Adrenal gland (tissue), 12 donors: ENCODE data around the gene PYGB. TPM values are rescaled to one million over a fixed set of nuclear protein-coding genes. Genes with fewer than 3 reads are reported as not detected.

Experiments used
- DNase-seq, 7 donors: peaks; one replicate each; pipeline ENCODE4 v3.0.0-alpha.2; 2019 to 2020
- H3K27ac ChIP-seq, 5 donors: fragments of 200-600 bp; sonication (generic) in 4 of 5; 1 replicate in 3 of 5; 2 replicates in 2 of 5; pipeline versions ENCODE4 v1.5.1 to v1.8.0; 2016 to 2020; ENCODE audit warnings: mild to moderate bottlenecking in 1 of 5
- H3K27me3 ChIP-seq: fragments of 200-600 bp; 2 replicates; pipeline ENCODE4 v1.8.0; 2021
- H3K36me3 ChIP-seq, 2 donors: fragments of 200-600 bp; replicated peaks in 1 of 2; 1 replicate in 1 of 2; 2 replicates in 1 of 2; pipeline versions ENCODE4 v1.5.1 to v1.8.0; 2018 to 2022
- H3K4me1 ChIP-seq, 2 donors: fragments of 200-600 bp; replicated peaks in 1 of 2; 1 replicate in 1 of 2; 2 replicates in 1 of 2; pipeline versions ENCODE4 v1.5.1 to v1.8.0; 2018 to 2021
- H3K4me3 ChIP-seq, 4 donors: fragments of 200-600 bp; sonication (generic) in 3 of 4; one replicate each; pipeline ENCODE4 v1.5.1; 2016 to 2018
- H3K9me3 ChIP-seq, 3 donors: fragments of 200-600 bp; sonication (generic) in 1 of 3; replicated peaks in 1 of 3; 1 replicate in 2 of 3; 2 replicates in 1 of 3; pipeline versions ENCODE4 v1.5.1 to v1.8.0; 2016 to 2021
- CTCF ChIP-seq, 6 experiments: fragments of 450-650 bp in 4 of 6; fragments of 200-600 bp in 2 of 6; sonication (generic) in 1 of 6; IDR thresholded peaks; 1 replicate in 5 of 6; 2 replicates in 1 of 6; pipeline versions ENCODE4 v1.5.1 to v1.8.0; 2016 to 2021; ENCODE audit warnings: antibody characterized with exemption in 6 of 6, mild to moderate bottlenecking in 2 of 6, moderate library complexity in 1 of 6
- POLR2A ChIP-seq, 2 donors: fragments of 450-650 bp; IDR thresholded peaks; one replicate each; pipeline ENCODE4 v1.6.1; 2017; ENCODE audit warnings: antibody characterized with exemption in 2 of 2, mild to moderate bottlenecking in 2 of 2, moderate library complexity in 1 of 2
- WGBS, 4 donors: extraction: QIAGEN DNeasy Blood & Tissue Kit in 2 of 4; methylation state at CpG; one replicate each; pipeline versions ENCODE4 v1.1.5 to v1.1.7; 2013 to 2017; 5-methylcytosine and 5-hydroxymethylcytosine counted together
- intact Hi-C, 2 donors: fragments of 100-400 bp; cut with DNase I; formaldehyde crosslinking; loops; one replicate each; pipeline versions ENCODE4 v1.14.1 to v1.15.0; 2022 to 2023
- polyA plus RNA-seq, 3 donors: library from polyadenylated mRNA; stranded (reverse); fragments of 200-250 nt in 2 of 3; fragments of 350-450 nt in 1 of 3; fragmentation: Illumina TruSeq in 1 of 3; extraction: RNeasy Lipid Tissue Mini Kit (QIAGEN cat#74804) in 1 of 3; gene quantifications; one replicate each; pipeline ENCODE4 v1.2.3, GENCODE V29; 2013 to 2014
- total RNA-seq, 9 donors: library from RNA; depleted of rRNA in 4 of 9; stranded (reverse); fragments of >200 nt in 4 of 9; fragments of 120-200 nt in 1 of 9; fragmentation: NEBNext Ultra II Directional in 1 of 9; extraction: Animal tissue kit (Norgen Biotek cat#: 25700) in 1 of 9; gene quantifications; one replicate each; pipeline versions ENCODE4 v1.1.0 to v1.2.4, GENCODE V29; 2013 to 2023
- donor health status: healthy with polysubstance abuse.
- donor health status: Bipolar disorder and iron deficiency.
- donor health status: DM: yes; HTN: yes; CAD: no.
- donor health status: DM: no; HTN: no; CAD: no.
- donor health status: DM: no; HTN: no; CAD: no.
- donor health status: DM: yes; HTN: yes; CAD: no.

PYGB gene
- total and polyA plus RNA-seq, 12 donors: 15.7 to 118 (median 71.4) TPM

- H3K27me3 ChIP-seq: no peaks in the 10 kb centered on the region
- H3K4me1 ChIP-seq: peaks cover 0 to 16% of the 10 kb centered on the region in 2 donors
- intact Hi-C loops: no loop called here
- no peak overlapping the region for H3K4me3 ChIP-seq
- H3K27ac ChIP-seq: no peak overlapping the region
- WGBS, 4 donors: 84 to 87% (median 85%) methylated on average over 10 of the region's 10 CpGs
- DNase-seq: peak in 1 of 7 donors; percentile 53
- TF ChIP-seq POLR2A (IDR thresholded peaks at IDR 0.05) (no peak), CTCF (IDR thresholded peaks at IDR 0.05) (no peak)
- no peaks in the 10 kb centered on the region for H3K36me3 ChIP-seq
- H3K9me3 ChIP-seq: no peaks in the 10 kb centered on the region
Measured at GRCh38 chr20:25242231-25242630, 5.7 kb upstream of the PYGB start.

- Histone ChIP-seq H3K27ac (no peak overlapping the region), H3K4me3 (no peak overlapping the region), H3K27me3 (no peaks in the 10 kb centered on the region), H3K9me3 (no peaks in the 10 kb centered on the region), H3K4me1 (peaks cover under 1 to 8% of the 10 kb centered on the region in 2 donors), H3K36me3 (no peaks in the 10 kb centered on the region)
- peak in 1 of 7 donors; percentile 10 for DNase-seq
- intact Hi-C loops: no loop called here
- TF ChIP-seq CTCF (IDR thresholded peaks at IDR 0.05) (no peak), POLR2A (IDR thresholded peaks at IDR 0.05) (no peak)
Measured at GRCh38 chr20:25243416-25243979, 4.4 kb upstream of the PYGB start.

GRCh38 chr20:25244976-25245375, 2.9 kb upstream of the PYGB start:
- intact Hi-C loops: no loop called here
- no peak overlapping the region for H3K27ac ChIP-seq
- no peaks in the 10 kb centered on the region for H3K36me3 ChIP-seq
- TF ChIP-seq POLR2A (IDR thresholded peaks at IDR 0.05) (no peak), CTCF (IDR thresholded peaks at IDR 0.05) (no peak)
- no peak for DNase-seq
- H3K4me1 ChIP-seq: peaks cover 15 to 22% of the 10 kb centered on the region in 2 donors
- H3K27me3 ChIP-seq: no peaks in the 10 kb centered on the region
- WGBS, 4 donors: 97 to 100% (median 98%) methylated on average over 5 of the region's 5 CpGs
- no peaks in the 10 kb centered on the region for H3K9me3 ChIP-seq
- no peak overlapping the region for H3K4me3 ChIP-seq

- Histone ChIP-seq H3K27ac (no peak overlapping the region), H3K4me1 (peaks cover 20 to 27% of the 10 kb centered on the region in 2 donors), H3K36me3 (no peaks in the 10 kb centered on the region), H3K9me3 (no peaks in the 10 kb centered on the region), H3K4me3 (no peak overlapping the region), H3K27me3 (no peaks in the 10 kb centered on the region)
- peak in 1 of 7 donors; percentile 41 for DNase-seq
- no peak for TF ChIP-seq CTCF (IDR thresholded peaks at IDR 0.05)
- TF ChIP-seq POLR2A (IDR thresholded peaks at IDR 0.05): no peak
- WGBS, 4 donors: 88 to 100% (median 96%) methylated on average over 1 of the region's 1 CpG
- intact Hi-C loops: no loop called here
Measured at GRCh38 chr20:25245461-25245860, 2.4 kb upstream of the PYGB start.
